ENCODE results near the gene IQGAP1. TPM values are rescaled to one million over a fixed set of nuclear protein-coding genes. Genes with fewer than 3 reads are reported as not detected.

Gene IQGAP1
- total RNA-seq, 1 donor from 2014 or later = 39.4 TPM

DNA sequence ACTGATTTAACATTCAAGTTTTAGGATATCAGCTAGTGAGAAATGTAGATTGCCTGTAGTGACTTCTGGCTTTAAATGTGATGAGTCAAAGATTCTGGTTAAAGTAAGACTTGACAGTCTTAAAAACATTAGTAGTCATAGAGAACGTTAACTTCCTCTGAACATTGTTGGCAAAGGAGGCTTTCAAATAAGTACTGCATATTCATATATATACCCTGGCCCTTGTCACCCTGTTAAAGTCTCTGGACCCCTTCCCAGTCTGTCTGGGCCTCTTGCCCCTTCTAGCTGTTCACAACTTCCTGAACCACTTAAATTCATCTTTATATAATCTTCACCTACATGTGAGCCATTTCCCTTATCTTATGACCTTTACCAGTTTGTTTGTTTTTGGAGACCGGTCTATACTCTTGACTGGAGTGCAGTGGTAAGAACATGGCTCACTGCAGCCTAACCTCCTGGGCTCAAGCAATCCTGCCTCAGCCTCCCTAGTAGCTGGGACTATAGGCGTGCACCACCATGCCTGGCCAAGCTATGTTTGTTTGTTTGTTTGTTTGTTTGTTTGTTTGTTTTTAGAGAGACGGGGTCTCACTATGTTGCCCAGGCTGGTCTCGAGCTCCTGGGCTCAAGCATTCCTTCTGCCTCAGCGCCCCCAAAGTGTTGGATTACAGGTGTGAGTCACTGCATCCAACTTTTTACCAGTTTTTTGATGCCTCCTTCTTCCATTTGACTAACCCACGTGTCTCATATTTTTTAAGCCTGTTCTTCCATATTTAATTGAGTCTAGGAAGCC, 77.3 kb downstream of the IQGAP1 start:
- no peak for DNase-seq
- intact Hi-C loops (cut with DNase I) = no loop called here
- ATAC-seq (ENCODE audit: poor library complexity) = peak; percentile 34

DNA sequence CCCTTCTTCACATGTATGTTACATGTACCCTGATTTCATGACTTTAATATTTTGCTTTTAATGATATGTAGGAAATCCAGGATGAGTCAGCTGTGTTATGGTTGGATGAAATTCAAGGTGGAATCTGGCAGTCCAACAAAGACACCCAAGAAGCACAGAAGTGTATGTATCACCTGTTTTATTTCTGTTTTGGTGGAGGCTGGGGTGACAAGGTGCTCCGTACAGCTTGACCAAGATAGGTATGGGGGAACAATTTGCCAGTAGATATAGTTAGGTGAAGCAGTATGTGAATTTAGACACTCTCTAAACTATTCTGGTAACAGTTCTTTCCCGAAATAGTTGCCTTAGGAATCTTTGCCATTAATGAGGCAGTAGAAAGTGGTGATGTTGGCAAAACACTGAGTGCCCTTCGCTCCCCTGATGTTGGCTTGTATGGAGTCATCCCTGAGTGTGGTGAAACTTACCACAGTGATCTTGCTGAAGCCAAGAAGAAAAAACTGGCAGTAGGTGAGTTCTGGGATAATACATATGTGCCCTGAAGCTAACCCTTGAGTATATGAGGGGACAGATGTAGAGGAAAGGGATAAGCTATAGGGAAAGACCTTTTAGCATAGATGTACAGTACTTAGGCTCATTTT, 78.0 kb downstream of the IQGAP1 start:
- DNase-seq = no peak
- no peak for ATAC-seq (ENCODE audit: poor library complexity)
- intact Hi-C loops (cut with DNase I) = no loop called here

DNA sequence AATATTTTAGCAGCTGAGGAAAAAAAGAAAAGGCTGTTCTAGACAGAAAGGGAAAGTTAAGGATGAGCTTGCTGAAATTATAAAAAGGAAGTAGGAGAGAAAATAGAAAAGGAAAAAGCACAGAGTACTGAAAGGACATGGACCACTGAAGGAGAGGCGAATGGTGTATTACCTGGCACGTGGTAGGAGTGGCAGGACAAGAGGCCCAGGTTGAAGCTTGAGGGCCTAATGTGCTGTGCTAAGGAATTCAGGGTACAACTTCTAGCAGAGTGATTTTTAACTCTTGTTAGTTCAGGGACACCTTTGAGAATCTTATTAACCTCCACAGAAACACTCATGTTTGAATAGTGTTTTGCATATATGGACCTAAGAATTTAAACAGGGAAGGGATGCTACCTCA, 81.7 kb downstream of the IQGAP1 start:
- ATAC-seq (ENCODE audit: poor library complexity) (no peak), DNase-seq (no peak)
- intact Hi-C loops (cut with DNase I) = no loop called here

DNA sequence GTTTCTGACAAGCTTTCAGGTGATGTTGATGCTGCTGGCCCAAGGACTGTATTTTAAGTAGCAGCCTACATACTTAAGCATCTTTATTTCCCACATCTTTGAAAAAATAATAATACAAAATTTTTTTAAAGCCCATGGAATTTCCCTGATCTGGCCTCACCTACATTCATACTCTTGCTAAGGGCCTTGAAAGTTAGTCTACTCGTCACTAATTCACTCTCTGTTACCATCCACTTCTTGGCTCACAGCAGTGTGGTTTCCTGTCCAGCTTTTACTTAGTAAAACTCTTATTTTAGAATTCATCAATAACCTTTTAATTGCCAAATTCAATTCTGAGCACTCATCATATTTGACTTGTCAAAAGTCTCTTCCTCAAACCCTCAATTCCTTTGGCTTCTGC, 82.4 kb downstream of the IQGAP1 start:
- DNase-seq = no peak
- intact Hi-C loops (cut with DNase I) = no loop called here
- ATAC-seq (ENCODE audit: poor library complexity) = no peak

DNA sequence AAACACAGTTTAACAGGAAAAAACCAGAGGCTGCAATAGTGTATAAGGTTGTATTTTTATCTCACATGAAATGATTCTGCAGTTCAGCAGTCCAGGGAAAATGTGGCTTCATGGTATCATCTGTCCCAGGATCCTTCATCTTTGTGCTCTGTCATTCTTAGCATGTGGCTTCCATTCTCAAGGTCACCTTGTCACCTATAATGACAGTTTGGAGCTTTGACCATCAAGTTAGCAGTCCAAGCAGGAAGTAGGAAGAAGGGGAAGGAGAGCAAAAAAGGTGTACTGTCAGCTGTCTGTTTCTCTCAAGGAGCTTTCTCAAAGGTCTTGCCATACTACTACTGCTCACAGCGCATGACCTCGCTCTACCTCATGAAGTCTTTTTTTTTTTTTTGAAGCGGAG, 83.1 kb downstream of the IQGAP1 start:
- no peak for DNase-seq
- ATAC-seq (ENCODE audit: poor library complexity) = no peak
- intact Hi-C loops (cut with DNase I) = no loop called here

DNA sequence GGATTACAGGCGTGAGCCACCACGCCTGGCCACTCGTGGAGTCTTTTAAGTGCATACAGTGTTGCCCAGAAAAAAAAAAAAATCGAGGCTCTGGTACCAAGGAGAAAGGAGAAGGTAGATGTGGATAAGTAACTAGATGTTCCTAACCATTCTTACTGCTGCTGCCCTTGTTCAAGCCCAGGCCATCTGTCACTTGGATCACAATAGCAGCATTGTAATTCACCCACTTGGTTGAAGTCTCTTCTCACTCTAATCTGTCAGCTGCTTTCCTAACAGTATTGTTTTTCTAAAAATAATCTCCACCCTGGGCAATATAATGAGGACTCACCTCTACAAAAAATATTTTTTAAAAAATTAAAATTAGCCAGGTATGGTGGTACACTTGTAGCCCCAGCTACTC, 83.7 kb downstream of the IQGAP1 start:
- intact Hi-C loops (cut with DNase I) = no loop called here
- ATAC-seq (ENCODE audit: poor library complexity) = no peak
- no peak for DNase-seq

DNA sequence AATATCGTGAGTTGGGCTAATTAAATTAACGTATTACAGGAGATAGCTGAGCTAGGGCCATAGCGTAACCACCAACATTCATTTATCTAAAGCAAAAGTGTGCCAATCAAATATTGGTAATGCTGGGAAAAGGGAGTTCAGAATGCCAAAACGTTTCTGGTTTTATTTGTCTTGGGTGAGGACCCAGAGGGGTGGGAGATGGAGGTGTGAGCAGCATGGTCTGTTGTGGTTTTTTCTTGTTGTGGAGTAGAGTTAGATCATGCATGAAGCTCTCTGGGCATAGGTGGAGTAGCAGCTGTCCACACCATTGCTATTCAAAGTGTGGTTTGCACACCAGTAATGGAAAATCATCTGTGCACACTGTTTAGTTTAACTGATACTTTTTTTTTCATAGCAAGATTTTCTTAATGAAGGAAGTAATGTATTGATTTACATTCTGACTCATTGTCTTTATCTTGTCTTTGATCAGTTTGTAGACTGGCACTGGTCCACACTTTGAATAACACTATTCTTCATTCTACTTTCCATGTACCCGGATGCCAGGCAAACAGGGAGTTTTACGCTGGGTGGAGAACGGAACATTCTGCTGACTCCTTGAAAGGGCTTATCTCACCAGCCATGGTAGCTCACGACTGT, 90.9 kb downstream of the IQGAP1 start:
- ATAC-seq (ENCODE audit: poor library complexity) = no peak
- intact Hi-C loops (cut with DNase I) = no loop called here
- no peak for DNase-seq

DNA sequence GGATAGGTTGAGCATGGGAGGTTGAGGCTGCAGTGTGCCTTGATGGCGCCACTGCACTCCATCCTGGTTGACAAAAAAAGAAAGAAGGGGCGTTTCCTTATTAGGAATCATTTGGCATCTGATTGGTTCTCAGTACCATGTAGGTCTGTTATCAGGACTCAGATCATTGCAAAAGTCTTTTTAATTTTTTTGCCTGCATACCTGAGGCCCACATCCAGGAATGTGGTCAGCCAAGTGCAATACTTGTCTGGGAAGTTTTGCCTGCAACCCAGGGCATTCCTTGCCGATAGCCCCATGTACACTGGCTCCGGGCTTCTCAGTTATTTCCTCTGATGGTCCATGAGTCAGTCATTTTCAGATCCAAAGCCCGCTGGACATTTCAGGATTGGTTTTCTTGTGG, 91.6 kb downstream of the IQGAP1 start:
- DNase-seq (no peak), ATAC-seq (ENCODE audit: poor library complexity) (no peak)
- intact Hi-C loops (cut with DNase I) = loop anchor here (5.0 kb wide), 2 partner anchors 117 to 157 kb away; no protein-coding TSS in a partner anchor

DNA sequence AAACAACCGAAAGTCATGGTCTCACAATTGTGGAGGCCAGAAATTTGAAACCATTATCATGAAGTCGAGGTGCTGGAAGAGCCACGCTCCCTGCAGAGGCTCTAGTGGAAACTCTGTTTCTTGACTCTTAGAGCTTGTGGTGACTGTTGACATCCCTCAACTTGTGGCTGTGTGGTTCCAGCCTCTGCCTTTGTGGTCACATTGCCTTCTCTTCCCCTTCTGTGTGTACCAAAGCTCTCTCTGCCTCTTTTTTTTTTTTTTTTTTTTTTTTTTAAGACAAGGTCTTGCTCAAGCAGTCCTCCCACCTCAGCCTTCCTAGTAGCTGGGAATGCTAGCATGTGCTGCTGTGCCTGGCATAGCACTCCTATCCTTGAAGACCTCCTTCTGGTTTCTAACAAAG, 93.0 kb downstream of the IQGAP1 start:
- no peak for ATAC-seq (ENCODE audit: poor library complexity)
- intact Hi-C loops (cut with DNase I) = loop anchor here (5.0 kb wide), 2 partner anchors 119 to 159 kb away; no protein-coding TSS in a partner anchor
- no peak for DNase-seq

DNA sequence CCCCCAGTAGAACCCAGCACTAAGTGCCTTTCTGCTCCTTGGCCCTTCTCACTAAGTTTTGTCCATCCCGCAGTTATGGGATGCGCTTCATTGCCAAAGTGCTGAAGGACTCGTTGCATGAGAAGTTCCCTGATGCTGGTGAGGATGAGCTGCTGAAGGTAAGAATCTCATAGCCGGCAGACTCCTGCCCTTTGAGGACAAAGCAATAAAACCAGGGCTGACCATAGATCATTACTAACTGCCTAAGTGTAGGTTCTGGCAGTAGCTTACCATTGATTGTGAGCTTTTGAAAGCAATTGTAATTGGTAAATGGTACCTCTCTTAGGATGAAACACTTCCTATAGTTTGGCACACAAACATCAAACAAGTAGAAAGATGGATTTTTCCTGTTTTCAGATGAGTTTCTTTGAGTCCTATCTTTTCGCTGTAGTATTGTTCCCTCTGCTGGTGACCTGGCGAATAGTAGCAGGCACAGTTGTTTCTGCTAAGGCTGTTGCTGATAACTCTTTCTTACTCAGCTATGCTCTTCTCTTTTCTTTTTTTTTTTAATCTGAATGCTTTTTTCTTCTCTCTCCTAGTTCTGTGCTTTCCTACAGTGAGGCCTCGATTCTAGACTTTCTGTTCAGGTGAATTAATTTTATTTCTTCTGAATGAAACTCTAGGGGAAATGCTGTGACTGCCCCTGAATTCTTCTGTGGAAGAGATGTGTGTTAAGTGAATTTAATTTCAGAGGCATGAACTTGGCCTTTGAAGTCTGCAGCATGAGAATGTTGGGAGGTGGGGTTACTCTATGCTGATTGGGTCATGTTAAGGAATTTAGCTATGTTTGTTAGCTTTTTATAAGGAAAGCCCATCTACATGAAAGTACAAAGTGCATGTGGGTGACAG, 94.3 kb downstream of the IQGAP1 start:
- ATAC-seq (ENCODE audit: poor library complexity) (peak; percentile 75), DNase-seq (no peak)
- intact Hi-C loops (cut with DNase I) = loop anchor here (5.0 kb wide), 2 partner anchors 120 to 160 kb away; no protein-coding TSS in a partner anchor

DNA sequence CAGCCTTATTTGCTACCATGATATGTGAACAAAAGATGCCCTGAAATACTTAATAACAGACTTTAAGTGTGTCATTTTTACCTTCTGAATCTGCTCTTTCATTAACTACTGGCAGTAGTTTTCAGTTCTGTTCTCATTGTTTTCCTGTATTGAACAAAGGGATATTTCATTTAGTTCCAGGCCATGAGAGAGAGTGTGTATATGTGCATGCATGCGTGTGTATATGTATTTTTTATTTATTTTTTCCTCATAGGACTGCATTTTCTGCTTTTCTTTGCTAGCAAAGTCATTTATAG, 94.9 kb downstream of the IQGAP1 start:
- DNase-seq (no peak), ATAC-seq (ENCODE audit: poor library complexity) (no peak)
- intact Hi-C loops (cut with DNase I) = loop anchor here (5.0 kb wide), 2 partner anchors 121 to 161 kb away; no protein-coding TSS in a partner anchor

DNA sequence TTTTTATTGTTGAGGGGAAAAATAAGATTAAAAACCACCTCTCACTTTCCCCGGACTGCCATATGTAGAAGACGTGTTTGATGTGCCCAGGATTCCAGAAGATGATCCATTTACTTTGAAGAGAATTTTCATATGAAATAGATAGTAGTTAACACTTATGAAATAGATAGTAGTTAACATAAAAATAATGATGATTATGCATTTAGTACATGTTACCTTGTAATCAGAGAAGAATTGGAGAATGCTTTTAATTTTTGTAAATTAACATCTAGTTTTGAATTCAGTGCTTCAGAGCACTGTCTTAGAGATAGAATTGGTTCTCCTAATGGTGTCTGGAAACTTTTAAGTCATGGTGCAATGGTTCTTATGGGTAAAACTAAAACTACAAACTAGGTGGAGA, 95.6 kb downstream of the IQGAP1 start:
- DNase-seq (no peak), ATAC-seq (ENCODE audit: poor library complexity) (no peak)
- intact Hi-C loops (cut with DNase I) = loop anchor here (5.0 kb wide), 2 partner anchors 121 to 161 kb away; no protein-coding TSS in a partner anchor

DNA sequence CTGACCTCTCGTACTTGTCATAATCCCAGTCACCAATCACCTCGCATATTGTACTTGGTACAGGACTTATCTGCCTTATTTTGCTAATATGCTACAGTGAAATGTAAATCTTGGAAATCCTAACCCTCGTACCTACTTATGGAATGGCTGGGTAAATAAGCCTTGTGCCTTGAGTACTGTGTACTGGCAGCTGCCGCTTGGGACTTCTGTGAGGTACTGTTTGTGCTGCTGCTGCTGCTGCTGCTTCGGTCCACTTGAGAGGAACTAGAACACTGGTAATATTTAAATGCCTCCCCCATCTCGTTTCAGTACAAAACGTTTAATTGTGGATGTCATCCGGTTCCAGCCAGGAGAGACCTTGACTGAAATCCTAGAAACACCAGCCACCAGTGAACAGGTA, 99.1 kb downstream of the IQGAP1 start:
- DNase-seq (no peak), ATAC-seq (ENCODE audit: poor library complexity) (no peak)
- intact Hi-C loops (cut with DNase I) = no loop called here

DNA sequence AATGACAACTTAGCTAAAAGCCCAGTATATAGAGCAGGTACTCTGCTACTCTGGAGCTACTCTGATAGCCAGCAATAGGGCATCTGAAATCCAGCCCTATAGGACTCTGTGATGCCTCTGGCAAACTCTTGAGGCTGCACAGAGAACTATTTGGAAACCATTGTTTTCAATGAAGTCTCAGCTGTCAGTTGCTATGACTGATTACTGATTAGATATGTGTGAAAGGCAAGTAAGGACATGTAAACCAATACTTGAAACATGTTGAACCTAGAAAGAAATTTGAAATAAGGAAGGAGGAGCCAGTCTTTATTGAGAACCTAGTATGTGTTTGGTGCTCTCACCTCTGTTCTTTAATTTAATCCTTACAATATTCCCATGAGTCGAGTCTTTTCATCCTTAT, 101.5 kb downstream of the IQGAP1 start:
- DNase-seq = no peak
- no peak for ATAC-seq (ENCODE audit: poor library complexity)
- intact Hi-C loops (cut with DNase I) = no loop called here

DNA sequence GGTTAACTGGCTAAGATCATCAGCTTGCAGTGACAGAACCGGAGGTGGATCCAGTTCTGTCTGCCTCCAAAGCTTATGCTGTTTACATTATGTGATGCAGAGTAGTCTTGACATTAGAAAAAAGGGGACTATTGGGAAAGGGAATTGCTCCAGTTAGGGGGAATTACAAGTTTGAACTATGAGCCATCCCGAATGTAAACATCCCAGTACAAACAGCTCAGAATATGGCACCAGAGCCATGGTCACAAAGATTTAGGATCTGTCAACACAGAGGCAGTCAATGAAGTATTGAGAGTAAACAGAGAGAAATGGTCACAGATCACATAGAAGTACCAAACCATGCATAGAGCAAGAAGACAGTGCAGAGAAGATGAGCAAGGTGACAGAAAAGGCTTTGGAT, 101.9 kb downstream of the IQGAP1 start:
- DNase-seq (no peak), ATAC-seq (ENCODE audit: poor library complexity) (no peak)
- intact Hi-C loops (cut with DNase I) = no loop called here

DNA sequence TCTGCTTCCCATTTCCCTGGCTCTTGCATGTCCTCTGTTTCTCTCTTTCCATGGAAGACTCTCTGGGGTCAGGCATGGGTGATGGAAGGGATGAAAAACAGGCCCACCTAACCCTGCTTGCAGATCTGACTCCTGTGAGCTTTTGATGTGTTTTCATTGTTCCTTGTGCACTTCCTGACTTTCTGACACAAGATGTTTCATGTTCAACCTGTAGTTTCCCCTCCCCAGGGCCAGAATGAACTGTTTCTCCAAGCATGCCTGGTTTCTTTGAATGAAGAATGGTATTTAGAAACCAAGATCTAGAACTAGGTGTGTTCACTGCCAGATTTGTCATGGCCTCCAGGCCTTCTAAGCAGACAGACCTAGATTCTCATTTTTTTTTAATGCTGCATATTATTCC, 105.6 kb downstream of the IQGAP1 start:
- ATAC-seq (ENCODE audit: poor library complexity) = no peak
- no peak for DNase-seq
- intact Hi-C loops (cut with DNase I) = no loop called here

DNA sequence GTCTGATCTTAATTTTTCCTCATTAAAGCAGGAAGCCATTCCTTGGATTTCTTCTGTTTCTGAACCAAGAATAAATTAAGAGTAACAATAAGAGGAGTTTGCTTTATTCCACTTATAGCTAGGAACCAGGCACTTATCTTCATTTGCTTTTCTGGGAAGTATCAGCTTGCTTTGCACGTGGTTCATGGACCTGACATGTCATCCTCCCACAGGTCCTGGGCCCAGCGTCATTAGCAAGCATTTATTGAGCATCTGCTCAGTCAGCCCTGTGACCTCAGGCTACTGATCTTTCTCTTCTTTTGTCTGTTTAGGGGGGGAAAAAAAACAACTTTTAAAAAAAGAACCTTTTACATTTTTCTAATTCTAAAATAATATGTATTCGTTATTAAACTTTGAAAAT, 107.0 kb downstream of the IQGAP1 start:
- intact Hi-C loops (cut with DNase I) = no loop called here
- ATAC-seq (ENCODE audit: poor library complexity) (no peak), DNase-seq (no peak)

DNA sequence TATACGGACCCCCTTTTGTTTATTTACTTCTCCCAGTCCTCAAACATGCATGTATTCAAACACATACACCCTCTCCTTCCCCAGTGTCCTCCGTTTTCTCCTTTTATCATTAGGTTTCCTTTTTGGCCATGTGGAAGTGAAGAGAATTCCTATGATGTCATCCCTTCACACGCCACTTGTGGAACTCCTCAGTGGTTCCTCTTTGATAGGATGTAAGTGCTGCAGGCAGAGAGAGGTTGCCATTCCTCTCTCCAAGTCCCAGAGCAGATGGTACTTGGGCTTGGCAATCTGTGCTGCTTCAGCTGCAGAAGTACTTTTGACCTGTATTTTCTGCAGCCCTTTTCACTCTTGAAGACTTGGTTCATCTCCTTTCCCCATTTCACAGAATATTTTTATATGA, 108.7 kb downstream of the IQGAP1 start:
- intact Hi-C loops (cut with DNase I) = no loop called here
- ATAC-seq (ENCODE audit: poor library complexity) (peak; percentile 84), DNase-seq (no peak)

DNA sequence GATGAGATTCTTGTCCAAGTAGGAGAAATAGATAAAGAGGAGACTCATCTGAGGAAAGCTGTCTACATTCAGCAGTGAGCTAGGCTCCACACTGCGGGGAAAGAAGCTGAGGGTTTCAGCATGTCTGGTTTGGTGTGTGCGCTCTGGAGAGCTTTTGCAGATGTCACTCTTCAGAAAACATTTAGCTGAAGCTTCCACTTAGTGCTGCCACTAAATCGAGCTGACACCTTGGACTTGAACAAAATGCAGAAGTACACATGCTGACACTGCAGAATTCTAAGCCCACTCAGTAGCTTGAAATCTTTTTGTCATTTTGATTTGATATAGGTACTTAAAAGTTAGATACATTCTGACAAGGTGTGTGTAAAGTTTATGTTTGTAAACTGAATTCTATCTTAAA, 109.3 kb downstream of the IQGAP1 start:
- intact Hi-C loops (cut with DNase I) = no loop called here
- ATAC-seq (ENCODE audit: poor library complexity) (peak; percentile 64), DNase-seq (no peak)

All from Right ventricle myocardium superior (tissue), 1 donor.